ENCODE results near the gene EGR1. TPM values are rescaled to one million over a fixed set of nuclear protein-coding genes. Genes with fewer than 3 reads are reported as not detected.

Gene EGR1
- polyA plus RNA-seq, 1 of the 3 experiments (the other 2 are of a cell fraction): 48.0 TPM

- H3K27ac ChIP-seq (ENCODE audit: low read depth in 2 of 2, low read length in 1 of 2): no peak overlapping the region
- CTCF ChIA-PET: interaction anchor here (0.6 to 11.7 kb wide), 5 partner anchors 10 to 35 kb away, joined by 3 to 131 read pairs (median 7); no protein-coding TSS in a partner anchor
- no peaks in the 10 kb centered on the region for H3K27me3 ChIP-seq (ENCODE audit: insufficient read depth)
- H3F3A ChIP-seq (replicated peaks; ENCODE audit: insufficient read depth): peaks cover 38% of the 10 kb centered on the region
- no peak for DNase-seq
- no peak overlapping the region for H3K9ac ChIP-seq
- no peaks in the 10 kb centered on the region for H3K9me3 ChIP-seq
- no peak overlapping the region for H2AFZ ChIP-seq (ENCODE audit: low read depth)
- H3K9me2 ChIP-seq: no peaks in the 10 kb centered on the region
- peaks cover 12% of the 10 kb centered on the region; the same call in 1 of the 2 replicates for H3K79me2 ChIP-seq (ENCODE audit: insufficient read depth)
- H3K4me1 ChIP-seq (ENCODE audit: control insufficient read depth in 1 of 2, insufficient read depth in 2 of 2, low read depth in 1 of 2, low read length in 1 of 2): peaks cover 9 to 16% of the 10 kb centered on the region in 2 experiments; a peak in 1 of 4 replicates
- TF ChIP-seq TEAD4 (IDR thresholded peaks at IDR 0.05; ENCODE audit: borderline replicate concordance, insufficient read depth) (no peak), ELF1 (IDR thresholded peaks at IDR 0.05) (no peak), FOSL2 (IDR thresholded peaks at IDR 0.05; ENCODE audit: borderline replicate concordance, low read depth) (no peak), MAX (IDR thresholded peaks at IDR 0.05; ENCODE audit: low read depth) (no peak), GATA2 (CRISPR knock-in tag; IDR thresholded peaks at IDR 0.05) (no peak), NRF1 (IDR thresholded peaks at IDR 0.05; ENCODE audit: low read depth, low read length) (no peak)
- H4K20me1 ChIP-seq (ENCODE audit: insufficient read depth): peaks cover 37% of the 10 kb centered on the region
- 81% methylated on average over 7 of the region's 7 CpGs for WGBS (ENCODE audit: low lambda C conversion rate)
- peaks cover 0 to 13% of the 10 kb centered on the region in 2 experiments for H3K36me3 ChIP-seq (replicated peaks in 1 of 2; ENCODE audit: control insufficient read depth in 1 of 2, insufficient read depth in 2 of 2, low read length in 1 of 2)
- POLR2A ChIA-PET: no interaction called here
- H3K4me3 ChIP-seq (ENCODE audit: low read depth in 2 of 2, low read length in 1 of 2): no peak overlapping the region
- H3K4me2 ChIP-seq: peak overlapping the region; percentile 98; the same call in 1 of the 2 replicates
Observed at GRCh38 chr5:138468133-138468965, 3.1 kb downstream of the EGR1 start.

- no peak overlapping the region for H3K27ac ChIP-seq (ENCODE audit: low read depth in 2 of 2, low read length in 1 of 2)
- peaks cover 12% of the 10 kb centered on the region; the same call in 1 of the 2 replicates for H3K79me2 ChIP-seq (ENCODE audit: insufficient read depth)
- H3K4me3 ChIP-seq (ENCODE audit: low read depth in 2 of 2, low read length in 1 of 2): no peak overlapping the region
- CTCF ChIA-PET: interaction anchor here (0.6 to 3.6 kb wide), 4 partner anchors 9 to 35 kb away, joined by 3 to 14 read pairs (median 6); no protein-coding TSS in a partner anchor
- no peak overlapping the region for H2AFZ ChIP-seq (ENCODE audit: low read depth)
- no peak overlapping the region for H3K9ac ChIP-seq
- H3K27me3 ChIP-seq (ENCODE audit: insufficient read depth): no peaks in the 10 kb centered on the region
- no peak overlapping the region for H3K4me2 ChIP-seq
- peaks cover 0 to 13% of the 10 kb centered on the region in 2 experiments for H3K36me3 ChIP-seq (replicated peaks in 1 of 2; ENCODE audit: control insufficient read depth in 1 of 2, insufficient read depth in 2 of 2, low read length in 1 of 2)
- POLR2A ChIA-PET: no interaction called here
- peaks cover 38% of the 10 kb centered on the region for H3F3A ChIP-seq (replicated peaks; ENCODE audit: insufficient read depth)
- no peaks in the 10 kb centered on the region for H3K9me2 ChIP-seq
- no peak for DNase-seq
- H3K9me3 ChIP-seq: no peaks in the 10 kb centered on the region
- peaks cover 37% of the 10 kb centered on the region for H4K20me1 ChIP-seq (ENCODE audit: insufficient read depth)
- TF ChIP-seq EP300 (IDR thresholded peaks at IDR 0.05; ENCODE audit: borderline replicate concordance in 1 of 2, low read depth in 1 of 2, low read length in 1 of 2): no peak
- TF ChIP-seq TEAD4 (IDR thresholded peaks at IDR 0.05; ENCODE audit: borderline replicate concordance, insufficient read depth): no peak
- no peak for TF ChIP-seq USF2 (IDR thresholded peaks at IDR 0.05; ENCODE audit: borderline replicate concordance, low read depth, low read length)
- no peak for TF ChIP-seq NRF1 (IDR thresholded peaks at IDR 0.05; ENCODE audit: low read depth, low read length)
- TF ChIP-seq REST (IDR thresholded peaks at IDR 0.05; ENCODE audit: low read depth, low read length): no peak
- no peak for TF ChIP-seq NFIC (IDR thresholded peaks at IDR 0.05; ENCODE audit: borderline replicate concordance)
- TF ChIP-seq TAF1 (IDR thresholded peaks at IDR 0.05; ENCODE audit: borderline replicate concordance, low read depth, low read length): no peak
- no peak for TF ChIP-seq MXI1 (IDR thresholded peaks at IDR 0.05; ENCODE audit: low read depth, low read length)
- TF ChIP-seq YY1 (IDR thresholded peaks at IDR 0.05; ENCODE audit: low read depth): no peak
- no peak for TF ChIP-seq RFX5 (IDR thresholded peaks at IDR 0.05; ENCODE audit: low read length)
- no peak for TF ChIP-seq GATA2 (CRISPR knock-in tag; IDR thresholded peaks at IDR 0.05)
- TF ChIP-seq CHD2 (IDR thresholded peaks at IDR 0.05; ENCODE audit: low read length, partially characterized antibody): no peak
- no peak for TF ChIP-seq FOXM1 (IDR thresholded peaks at IDR 0.05; ENCODE audit: low read depth)
- TF ChIP-seq IRF3 (IDR thresholded peaks at IDR 0.05; ENCODE audit: low read depth, low read length): no peak
- no peak for TF ChIP-seq SMC3 (IDR thresholded peaks at IDR 0.05; ENCODE audit: low read depth, low read length)
- peaks cover 9 to 13% of the 10 kb centered on the region in 2 experiments; a peak in 1 of 4 replicates for H3K4me1 ChIP-seq (ENCODE audit: control insufficient read depth in 1 of 2, insufficient read depth in 2 of 2, low read depth in 1 of 2, low read length in 1 of 2)
- 85% methylated on average over 8 of the region's 8 CpGs for WGBS (ENCODE audit: low lambda C conversion rate)
Observed at GRCh38 chr5:138468966-138469539, 3.8 kb downstream of the EGR1 start.
